HG02970 (cell line): ENCODE data around the gene COLQ.
"Not testable (repeated sequence)": the region's sequence is repeated elsewhere in the genome, so short reads cannot be mapped to it uniquely, and the experiment has no call there.

Experiments used
- ATAC-seq: cut with Tn5 transposase; IDR thresholded peaks from one replicate; pipeline ENCODE4 v1.9.1; 2021; ENCODE audit warnings: mild to moderate bottlenecking, moderate library complexity, moderate number of reproducible peaks; ENCODE audit not compliant: unreplicated experiment, low FRiP score

Gene COLQ

DNA sequence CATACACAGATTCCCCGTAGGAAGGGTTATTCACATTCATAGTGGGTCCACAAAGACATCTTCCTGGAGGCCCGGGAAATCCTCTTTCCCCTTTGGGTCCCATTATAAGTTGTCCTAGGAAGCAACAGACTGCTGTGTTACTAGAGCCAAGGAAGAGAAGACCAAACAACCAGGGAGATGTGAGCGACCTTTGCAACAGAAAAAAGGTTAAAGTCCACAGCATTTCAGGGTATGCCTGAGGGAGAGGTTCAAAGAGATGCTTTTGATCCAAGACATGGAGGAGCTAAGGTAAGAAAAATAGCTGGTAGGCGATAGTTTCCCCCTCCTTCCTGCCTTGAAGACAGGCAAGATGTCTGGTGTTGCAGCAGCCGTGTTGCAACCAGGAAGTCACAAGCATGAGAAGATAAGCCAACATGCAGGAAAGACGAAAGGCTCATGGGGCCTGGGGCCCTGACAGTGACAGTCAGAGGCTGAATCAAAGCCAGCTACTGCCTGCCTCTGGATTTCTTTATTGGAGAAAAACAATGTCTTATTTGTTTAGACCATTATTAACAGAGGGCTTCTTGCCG is 63.2 kb downstream of the COLQ start:
- no peak for ATAC-seq

DNA sequence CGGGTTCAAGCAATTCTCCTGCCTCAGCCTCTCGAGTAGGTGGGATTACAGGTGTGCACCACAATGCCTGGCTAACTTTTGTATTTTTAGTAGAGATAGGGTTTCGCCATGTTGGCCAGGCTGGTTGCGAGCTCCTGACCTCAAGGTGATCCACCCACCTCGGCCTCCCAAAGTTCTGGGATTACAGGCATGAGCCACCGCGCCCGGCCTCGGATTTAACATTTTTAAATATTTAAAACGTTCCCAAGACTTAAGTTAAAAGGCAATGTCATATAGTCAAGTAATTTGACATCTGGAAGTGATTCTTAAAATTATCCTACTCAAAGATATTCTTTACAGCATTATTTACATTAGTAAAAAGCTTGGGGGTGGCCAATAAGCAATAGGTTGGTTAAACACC is 64.6 kb downstream of the COLQ start:
- ATAC-seq, result not testable (repeated sequence)

DNA sequence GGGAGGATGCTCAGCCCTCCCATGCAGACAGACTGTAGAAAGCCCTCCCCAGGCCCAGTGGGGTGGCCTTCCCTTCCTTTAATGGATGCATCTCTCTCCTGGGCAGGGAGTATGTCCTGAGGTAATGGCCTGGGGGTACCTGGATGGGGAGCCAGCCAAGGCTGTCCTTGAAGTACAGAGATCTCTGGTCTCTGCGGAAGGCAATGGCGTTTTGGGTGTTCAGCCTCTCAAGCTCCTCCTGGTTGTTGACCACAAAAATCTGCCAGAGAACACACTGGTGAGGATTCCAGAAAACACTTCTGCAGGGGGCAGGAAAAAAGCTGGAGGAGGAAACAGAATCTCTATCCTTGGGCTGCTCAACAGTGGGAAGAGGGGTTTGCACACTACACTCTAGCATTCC is 65.2 kb downstream of the COLQ start:
- ATAC-seq, result no peak

DNA sequence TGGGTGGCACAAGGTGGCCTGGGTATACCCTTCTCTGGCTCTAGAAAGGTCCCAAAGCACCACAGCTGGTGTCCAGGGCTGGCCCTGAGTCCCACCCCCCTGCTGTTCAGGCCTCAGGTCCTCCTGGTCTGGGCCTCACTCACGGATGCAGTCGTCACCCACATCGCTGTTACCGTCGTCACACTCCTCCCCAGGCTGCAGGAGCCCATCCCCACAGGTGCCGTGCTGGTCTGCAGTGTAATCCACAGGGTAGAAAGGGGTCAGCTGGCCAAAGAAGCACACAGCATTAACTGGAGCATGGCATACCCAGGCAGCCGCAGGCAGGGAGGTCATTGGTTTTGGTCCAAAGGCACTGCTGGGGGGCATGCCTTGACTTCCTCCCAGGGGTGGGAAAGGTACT is 65.8 kb downstream of the COLQ start:
- ATAC-seq, result no peak

DNA sequence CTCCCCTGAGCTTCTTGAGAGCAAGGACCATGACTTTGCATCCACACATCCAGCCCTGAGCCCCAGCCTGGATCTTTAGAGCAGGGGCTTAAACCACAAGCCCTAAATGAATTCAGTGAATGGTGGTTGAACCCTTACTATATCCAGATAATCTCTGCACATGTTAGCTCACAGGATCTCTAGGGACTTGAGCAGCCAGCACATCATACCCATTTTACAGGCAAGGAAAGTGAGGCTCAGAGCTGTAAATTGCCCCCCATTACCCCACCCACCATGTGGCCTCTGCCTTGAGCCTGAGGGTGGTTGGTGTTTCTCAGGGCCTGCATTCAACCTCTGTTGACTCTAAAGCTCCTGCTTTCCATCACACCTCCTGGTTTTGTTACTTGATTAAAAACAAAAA is 66.5 kb downstream of the COLQ start:
- ATAC-seq, result no peak

DNA sequence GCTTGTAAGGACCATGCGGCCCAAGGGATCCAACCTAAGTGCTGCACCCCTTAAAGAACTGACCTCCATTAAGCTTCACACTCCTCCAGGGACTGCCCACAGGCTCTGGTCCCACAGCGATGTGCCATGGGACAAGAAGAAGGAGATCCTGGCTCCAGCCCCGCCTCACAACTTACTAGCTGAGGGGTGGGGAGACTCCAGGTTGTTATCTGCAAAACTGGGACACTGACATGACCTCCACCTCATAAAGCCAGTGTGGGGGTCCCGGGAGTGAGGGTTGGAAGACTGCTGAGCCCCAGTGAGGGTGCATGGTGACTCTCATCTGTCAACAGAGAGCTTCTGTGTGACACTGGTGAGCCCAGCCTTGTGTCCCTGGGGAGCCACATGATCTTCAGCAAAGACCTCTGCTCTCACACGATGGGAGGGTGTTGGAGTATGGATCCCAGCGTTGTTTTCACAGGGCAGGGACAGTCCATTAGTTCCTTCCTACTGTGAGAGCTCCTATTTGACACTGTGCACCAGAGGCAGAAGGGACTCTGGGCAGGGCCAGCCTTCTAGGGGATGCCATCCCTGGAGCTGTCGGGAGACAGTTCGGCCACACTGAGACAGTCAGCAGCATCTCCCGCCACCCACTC is 67.4 kb downstream of the COLQ start:
- no peak for ATAC-seq

DNA sequence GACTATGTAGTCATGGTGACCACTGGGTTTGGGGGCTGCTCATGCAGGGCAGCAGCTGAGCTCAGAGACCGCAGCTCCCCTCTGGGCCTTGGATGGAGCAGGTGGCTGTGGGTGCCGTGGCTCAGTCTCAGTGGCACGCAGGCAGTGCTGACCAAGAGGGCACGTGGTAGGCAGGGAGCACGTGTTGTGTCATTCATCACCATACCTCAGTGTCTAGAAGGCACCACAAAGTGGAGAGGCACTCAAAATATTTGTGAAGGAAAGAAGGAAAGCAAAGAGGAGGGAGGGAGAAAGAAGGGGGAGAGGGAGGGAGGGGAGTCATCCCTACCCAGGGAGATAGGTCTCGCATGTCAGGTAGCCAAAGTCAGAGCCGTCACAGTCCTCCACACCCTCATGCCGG is 68.0 kb downstream of the COLQ start:
- no peak for ATAC-seq

DNA sequence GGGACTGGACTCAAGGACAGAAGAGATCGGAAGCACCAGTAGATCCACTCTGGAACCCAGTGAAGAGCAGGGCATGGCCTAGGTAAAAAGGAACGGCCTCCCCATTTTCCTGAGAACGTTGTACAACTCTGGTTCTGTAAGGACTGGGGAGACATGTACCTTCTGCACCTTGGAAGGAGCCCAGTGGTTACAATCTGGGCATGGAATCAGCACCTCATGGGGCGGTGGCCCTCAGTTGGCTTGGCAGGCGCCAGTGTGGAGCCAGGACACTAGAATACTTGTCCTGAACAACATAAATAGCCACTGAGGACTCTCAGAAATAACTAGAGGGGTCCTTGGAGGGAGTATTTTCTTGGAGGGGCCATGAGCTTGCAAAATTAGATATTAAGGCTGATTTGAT is 68.5 kb downstream of the COLQ start:
- no peak for ATAC-seq

DNA sequence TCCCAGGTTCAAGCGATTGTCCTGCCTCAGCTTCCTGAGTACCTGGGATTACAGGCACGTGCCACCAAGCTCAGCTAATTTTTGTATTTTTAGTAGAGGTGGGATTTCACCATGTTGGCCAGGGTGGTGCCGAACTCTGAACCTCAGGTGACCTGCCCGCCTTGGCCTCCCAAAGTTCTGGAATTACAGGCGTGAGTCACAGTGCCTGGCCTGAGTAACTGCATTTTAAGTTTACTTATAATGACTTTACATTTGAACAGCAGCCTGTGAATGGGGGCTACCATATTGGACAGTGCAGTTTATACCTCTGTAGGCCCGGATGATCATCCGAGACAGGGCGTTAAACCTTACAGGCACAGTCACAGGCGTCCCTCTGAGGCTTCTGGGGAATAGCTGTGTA is 69.3 kb downstream of the COLQ start:
- no peak for ATAC-seq

DNA sequence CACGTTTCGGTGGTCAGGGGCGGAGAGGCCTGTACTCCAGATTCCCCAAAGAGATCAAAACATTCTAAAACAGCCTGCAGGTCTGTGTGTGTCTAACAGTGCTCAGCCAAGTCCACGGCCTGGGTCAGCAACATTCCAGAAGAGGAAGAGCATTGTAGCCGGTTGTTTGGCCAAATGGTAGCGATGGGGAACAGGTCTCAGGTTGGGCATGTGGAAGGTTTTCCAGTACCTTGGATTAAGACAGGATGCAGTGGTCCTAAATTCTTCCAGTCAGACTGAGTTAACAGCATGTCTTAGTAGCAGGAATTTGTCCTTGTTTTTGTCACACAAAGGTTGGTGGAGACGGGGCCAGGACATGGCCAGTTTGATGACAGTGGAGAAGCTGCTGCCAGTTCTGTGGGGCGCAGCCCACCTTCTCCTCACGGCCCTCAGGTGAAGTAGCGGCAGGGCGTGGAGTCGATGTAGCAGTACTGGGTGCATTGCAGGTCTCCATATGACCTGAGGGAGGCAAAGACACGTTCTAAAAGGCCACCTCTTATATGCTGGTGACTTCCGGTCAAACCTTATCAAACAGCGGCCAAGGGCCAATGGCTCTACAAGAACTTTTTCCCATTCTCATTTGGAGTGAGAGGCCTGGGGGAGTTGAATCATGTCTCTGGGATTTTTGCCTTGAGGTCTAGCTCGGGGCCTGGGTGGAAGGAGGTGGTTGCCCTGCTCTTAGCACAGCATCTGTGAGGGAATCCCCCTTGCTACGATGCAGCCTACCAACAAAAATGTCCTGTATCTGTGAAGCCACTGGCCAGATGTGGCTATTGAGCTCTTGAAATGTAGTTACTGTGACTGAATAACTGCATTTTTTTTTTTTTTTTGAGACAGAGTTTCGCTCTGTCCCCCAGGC is 70.0 kb downstream of the COLQ start:
- ATAC-seq, result no peak

DNA sequence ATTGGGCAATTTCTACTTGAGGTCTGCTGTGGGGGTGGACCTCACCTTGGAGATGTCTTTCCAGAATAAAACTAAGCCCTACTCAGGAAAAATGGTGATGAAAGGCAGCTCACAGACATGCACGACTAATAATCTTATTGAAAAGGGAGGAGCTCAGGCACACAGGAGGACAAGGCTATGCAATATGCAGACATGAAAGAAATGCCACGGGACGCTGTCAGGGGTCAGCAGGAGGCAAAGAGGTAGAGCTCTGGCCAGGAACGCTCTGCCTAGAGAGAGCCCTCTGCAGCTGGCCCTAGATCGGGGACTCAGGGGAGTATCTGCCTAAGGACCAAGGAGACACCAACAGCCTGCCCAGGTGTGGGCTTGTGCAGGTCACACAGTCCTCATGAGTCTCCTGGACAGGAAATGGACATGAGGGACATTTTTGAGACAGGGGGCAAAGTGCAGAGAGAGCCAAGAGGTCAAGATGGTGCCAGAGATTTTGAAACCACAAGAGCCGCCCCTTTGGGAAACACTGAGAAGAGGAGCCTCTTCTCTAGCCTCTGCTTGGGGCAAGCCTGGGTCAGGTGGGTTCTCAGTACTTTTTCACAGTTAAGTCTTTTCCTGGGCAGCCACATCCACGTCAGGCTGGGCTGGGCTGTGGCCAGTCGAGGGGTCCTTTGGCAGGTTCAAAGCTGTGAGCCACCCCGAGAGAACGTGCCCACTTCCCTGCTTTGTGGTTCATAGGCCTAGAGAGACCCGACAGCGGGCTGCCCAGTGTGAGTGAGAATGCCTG is 70.9 kb downstream of the COLQ start:
- no peak for ATAC-seq

DNA sequence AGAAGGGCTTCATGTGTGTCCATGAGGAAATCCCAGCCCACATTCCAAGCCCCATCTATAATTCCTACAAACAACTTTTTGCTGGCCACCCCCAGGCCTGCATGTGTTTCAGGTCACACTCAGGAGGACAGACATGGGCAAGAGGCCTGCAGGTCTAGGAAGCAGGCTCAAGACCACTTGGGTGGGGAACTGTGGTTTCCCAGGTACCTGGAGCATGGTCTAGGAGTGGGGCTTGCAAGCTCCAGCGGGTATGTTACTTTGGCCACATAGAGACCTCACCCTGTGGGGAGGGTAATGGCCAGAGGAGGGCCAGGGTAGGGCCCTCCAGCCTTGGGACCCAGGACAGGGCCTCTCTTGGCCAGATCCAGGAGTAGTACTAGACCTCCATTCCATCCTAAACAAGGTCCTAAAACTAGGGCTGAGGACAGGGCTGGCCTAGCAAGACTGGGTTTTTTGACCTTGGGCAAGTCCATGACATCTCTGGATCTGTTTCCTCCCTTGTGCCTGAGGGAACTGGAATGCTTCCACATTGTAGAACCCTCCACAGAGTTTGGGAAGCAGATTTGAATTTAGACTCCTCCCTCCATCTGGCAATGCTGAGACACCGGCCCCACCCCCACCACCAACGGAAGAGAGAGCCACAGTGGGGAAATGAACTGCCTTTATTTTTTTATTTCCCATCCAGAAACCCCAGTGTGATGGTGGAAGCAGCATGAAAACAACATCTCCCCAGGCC is 71.8 kb downstream of the COLQ start:
- no peak for ATAC-seq

DNA sequence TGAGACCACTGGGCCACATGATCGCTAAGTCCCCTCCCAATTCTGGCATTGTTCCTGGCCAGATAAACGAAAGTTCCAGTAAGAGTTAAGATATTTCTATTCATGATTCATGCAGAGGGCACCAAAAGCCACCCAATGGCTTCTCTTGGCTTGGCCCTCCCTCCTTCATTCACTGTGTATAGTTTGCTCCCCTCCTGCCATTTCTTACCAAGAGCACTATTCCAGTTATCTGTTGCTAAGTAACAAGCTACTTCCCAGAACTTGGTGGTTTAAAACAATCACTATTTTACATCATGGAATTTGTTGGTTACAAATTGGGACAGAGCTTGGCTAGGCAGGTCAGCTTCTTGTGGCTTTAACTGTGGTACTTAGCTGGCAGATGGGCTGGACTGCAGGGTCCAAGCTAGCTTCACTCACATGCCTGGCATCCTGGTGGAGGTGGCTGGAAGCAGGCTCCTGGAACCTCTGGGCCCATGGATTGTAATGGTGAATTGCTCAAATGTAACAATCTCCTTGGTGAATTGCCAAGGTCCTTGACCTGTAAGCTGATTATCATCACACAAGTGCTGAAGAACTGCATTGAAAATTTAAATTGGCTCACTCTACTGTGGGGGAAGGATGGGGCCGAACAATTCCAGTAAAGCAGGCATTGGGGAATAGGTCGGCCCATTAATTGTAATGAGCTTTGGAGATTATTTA is 77.5 kb downstream of the COLQ start:
- no peak for ATAC-seq

DNA sequence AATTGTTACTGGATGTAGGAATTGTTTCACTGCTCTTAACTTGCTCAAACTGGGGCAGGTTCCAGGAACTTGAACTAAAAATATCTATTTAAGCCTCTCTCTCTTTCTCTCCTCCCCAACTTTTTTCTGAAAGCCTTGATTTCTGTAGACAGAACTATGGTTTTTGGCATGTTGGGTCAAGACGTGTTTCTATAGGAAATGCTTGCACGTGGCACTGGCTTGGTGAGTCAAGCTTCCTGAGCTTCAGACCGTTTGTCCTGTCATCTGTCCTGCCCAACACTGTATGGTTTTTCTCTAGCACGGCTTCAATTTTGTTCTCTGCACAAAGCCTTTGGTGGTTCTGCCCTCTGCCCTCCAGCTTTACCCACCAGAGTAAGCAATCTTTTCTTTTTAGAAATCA is 80.6 kb downstream of the COLQ start:
- no peak for ATAC-seq

DNA sequence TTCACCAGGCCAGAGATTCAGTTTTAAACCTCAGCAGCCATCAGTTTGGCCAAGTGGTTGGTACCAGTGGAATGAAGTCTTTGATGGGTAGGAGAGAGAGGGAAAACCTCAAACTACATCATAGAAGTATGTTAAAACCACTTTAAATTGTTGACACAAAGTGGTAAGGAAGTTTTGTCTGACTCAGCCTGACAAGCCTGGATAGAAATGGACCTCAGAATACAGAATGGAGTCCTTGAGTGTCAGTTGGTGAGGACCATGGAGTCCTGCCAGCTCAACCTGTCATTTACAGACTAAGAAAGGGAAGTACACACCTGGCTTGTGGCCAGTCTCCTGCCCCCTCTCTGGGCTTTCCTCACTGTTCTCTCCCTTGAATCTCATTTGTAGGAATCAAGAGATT is 82.0 kb downstream of the COLQ start:
- ATAC-seq, result no peak

DNA sequence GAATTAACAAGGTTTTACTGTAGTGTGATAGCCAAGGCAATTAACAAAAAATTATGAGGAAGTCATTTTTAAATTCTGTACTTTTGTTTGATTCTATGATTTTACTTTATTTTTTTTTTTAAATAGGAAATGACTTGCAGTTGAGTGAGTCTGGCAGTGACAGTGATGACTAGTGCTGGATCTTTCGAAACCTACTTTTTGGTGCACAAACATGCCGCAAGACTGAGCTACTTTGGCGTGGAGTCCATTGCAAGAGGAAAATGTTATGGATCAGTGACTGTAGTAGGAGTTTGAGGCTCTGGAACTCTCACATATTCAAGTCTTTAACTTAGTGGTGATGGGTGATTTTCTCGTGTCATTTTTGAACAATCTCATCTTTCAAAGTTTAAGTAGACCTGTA is 82.5 kb downstream of the COLQ start:
- ATAC-seq, result no peak

DNA sequence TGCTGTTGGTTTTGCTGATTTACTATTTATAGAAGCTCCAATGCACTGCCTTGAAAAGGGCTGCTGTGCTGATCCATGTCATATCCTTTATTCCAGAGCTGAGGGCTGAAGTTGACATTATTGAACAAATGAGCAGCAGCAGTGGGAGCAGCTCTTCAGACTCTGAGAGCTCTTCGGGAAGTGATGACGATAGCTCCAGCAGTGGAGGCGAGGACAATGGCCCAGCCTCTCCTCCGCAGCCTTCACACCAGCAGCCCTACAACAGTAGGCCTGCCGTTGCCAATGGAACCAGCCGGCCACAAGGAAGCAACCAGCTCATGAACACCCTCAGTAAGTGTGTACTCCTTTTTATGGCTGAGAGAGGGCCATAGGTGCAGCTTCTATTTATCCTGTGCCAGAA is 85.3 kb downstream of the COLQ start:
- ATAC-seq, result no peak

DNA sequence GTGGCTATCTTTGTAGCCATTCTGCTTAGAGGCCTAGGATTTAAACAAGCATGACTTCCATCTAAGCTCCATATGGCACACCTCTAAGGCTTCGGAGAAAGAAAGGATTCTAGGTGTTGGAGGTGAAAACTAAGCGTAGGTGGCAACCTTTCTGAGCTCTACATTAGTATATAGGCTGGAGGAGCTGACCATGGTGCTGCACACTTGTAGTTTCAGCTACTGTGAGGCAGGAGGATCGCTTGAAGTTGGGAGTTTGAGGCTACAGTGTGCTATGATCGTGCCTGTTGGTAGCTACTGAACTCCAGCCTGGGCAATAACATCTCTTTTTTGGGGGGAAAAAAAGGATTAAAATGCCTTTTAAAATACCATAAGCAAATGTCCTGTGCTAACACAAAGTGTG is 86.8 kb downstream of the COLQ start:
- ATAC-seq, result no peak

DNA sequence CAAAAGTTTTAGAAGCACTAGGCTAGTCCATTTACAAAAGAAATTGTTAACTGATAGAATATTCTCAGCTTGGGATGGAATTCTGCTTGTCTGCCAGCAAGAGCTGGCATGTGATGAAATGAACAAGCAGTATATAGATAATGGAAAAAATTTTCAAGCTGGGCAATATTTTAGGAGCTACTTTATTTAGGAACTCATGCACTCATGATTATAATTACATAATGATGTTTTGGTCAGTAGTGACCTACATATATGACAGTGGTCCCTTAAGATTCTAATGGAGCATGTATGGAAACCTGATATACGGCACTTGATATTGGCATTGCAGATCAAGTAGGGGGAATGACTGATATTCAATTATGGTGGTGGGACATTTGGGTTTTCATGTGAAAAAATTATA is 88.0 kb downstream of the COLQ start:
- no peak for ATAC-seq
